ENCODE data around the gene NELL2.

NELL2 gene

GRCh38 chr12:44477331-44477980, 398.7 kb downstream of the NELL2 start:
- no peak for DNase-seq (ENCODE audit: low read depth in 3 of 3)

DNA sequence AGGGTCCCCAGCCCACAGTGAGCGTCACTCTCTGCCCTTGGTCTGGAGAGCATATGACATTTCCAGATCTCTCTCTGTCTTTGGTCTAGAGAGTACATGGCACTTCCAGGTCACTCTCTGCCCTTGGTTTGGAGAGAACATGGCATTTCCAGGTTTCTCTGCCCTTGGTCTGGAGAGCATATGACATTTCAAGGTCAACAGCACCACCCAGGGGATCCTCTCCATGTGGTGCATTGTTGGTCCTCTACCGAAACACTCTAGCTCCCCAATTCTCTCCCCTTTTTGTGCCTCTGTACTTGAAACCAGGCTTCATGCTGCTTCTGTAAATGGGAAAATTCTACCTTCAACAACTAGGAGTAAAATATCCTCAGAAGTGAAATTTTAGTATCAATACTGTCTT, 399.4 kb downstream of the NELL2 start:
- no peak for DNase-seq (ENCODE audit: low read depth in 3 of 3)

DNA sequence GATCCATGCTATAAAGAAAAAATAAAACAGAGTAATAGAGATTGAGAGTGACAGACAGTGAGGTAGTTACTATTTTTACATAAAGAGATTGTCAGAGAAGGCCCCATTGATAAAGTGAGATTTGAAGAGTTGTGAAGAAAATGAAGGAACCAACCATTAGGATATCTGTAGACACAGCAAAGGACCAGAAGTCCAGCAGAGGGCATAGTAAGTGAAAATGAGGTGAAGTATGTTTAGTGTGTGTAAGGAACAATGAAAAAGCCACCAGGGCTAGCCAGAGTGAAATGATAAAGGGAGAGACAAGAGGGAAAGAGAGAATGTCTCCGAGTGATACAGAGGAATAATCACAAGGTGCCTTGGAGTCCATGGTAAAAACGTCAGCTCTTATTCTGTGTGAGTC, 411.0 kb downstream of the NELL2 start:
- DNase-seq (ENCODE audit: low read depth in 3 of 3), result no peak

GRCh38 chr12:44464180-44464579, 411.9 kb downstream of the NELL2 start:
- no peak for DNase-seq (ENCODE audit: low read depth in 3 of 3)

DNA sequence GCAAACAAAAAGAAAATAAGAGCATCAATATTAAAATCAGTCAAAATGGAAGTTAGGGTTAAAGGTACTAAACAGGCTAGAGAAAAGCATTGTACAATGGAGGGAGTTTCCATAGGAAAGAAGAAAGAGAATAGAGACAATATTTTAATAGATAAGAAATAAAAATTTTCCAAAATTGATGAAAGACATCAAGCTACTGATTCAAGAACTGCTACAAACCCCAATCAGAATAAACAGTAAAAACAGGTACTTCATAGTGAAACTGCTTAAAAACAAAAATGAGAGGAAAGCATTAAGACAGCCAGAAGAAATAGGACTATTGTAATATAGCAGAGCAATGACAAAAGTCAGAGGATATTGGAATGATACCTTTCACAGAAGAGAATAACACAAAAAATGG, 413.4 kb downstream of the NELL2 start:
- no peak for DNase-seq (ENCODE audit: low read depth in 3 of 3)

- no peak for DNase-seq (ENCODE audit: low read depth in 3 of 3)
These were observed 415.9 kb downstream of the NELL2 start for GRCh38 chr12:44460261-44460660.

GRCh38 chr12:44459569-44459968, 416.5 kb downstream of the NELL2 start:
- DNase-seq (ENCODE audit: low read depth in 3 of 3), result no peak

All from stimulated activated CD4-positive, alpha-beta T cell treated with anti-CD3 and anti-CD28 coated beads, TNF-alpha, amount 100 ng/mL, for 4 hours (primary cell).